WTC11 (cell line): ENCODE measurements around the gene CACNB4. TPM values are rescaled to one million over a fixed set of nuclear protein-coding genes. Genes with fewer than 3 reads are reported as not detected.

Source experiments
- ATAC-seq: fragments of 200-7000 bp; cut with Tn5 transposase; 2 replicates; pipeline ENCODE4 v1.10.0; 2021; ENCODE audit warnings: mild to moderate bottlenecking, moderate library complexity
- CTCF ChIA-PET: fragments of 300-600 bp; sonication (Branson Sonifier 250); formaldehyde crosslinking; loops from one replicate; lab custom pipeline; 2021; ENCODE audit warnings: antibody characterized with exemption; lab: Charles Lee
- POLR2A ChIA-PET: fragments of 350-600 bp; sonication (Branson Sonifier 250); formaldehyde crosslinking; loops from one replicate; lab custom pipeline; 2021; ENCODE audit warnings: antibody characterized with exemption; lab: Charles Lee
- DNase-seq: peaks from one replicate; pipeline ENCODE4 v3.0.0; 2021; ENCODE audit warnings: low spot score
- H3K27ac Mint-ChIP-seq: 2 replicates; pipeline ENCODE4 v1.8.0; 2021; ENCODE audit warnings: mixed read lengths
- H3K27me3 Mint-ChIP-seq: 2 replicates; pipeline ENCODE4 v1.8.0; 2021; ENCODE audit warnings: low read depth, mild to moderate bottlenecking, moderate library complexity, mixed read lengths
- H3K36me3 Mint-ChIP-seq: 2 replicates; pipeline ENCODE4 v1.8.0; 2021; ENCODE audit warnings: mixed read lengths
- H3K4me1 Mint-ChIP-seq: 2 replicates; pipeline ENCODE4 v1.8.0; 2022; ENCODE audit warnings: mixed read lengths
- H3K4me3 Mint-ChIP-seq: 2 replicates; pipeline ENCODE4 v1.8.0; 2021; ENCODE audit warnings: mild to moderate bottlenecking, moderate library complexity, mixed read lengths
- H3K9me3 Mint-ChIP-seq: 2 replicates; pipeline ENCODE4 v1.8.0; 2021; ENCODE audit warnings: mixed read lengths
- ATF1 ChIP-seq: sonication (generic); formaldehyde crosslinking; IDR thresholded peaks from 2 replicates; pipeline ENCODE4 v1.8.1; 2023; ENCODE audit warnings: mild to moderate bottlenecking, moderate library complexity, missing genetic modification reagents
- ATF3 ChIP-seq: sonication (generic); formaldehyde crosslinking; conservative IDR thresholded peaks from 2 replicates; pipeline ENCODE4 v1.8.1; 2022; ENCODE audit warnings: mild to moderate bottlenecking, missing genetic modification reagents
- CREB1 ChIP-seq: sonication (generic); formaldehyde crosslinking; IDR thresholded peaks from 2 replicates; pipeline ENCODE4 v1.8.0; 2023; ENCODE audit warnings: mild to moderate bottlenecking, missing genetic modification reagents
- FOXP1 ChIP-seq: sonication (generic); formaldehyde crosslinking; IDR thresholded peaks from 2 replicates; pipeline ENCODE4 v1.8.0; 2022; ENCODE audit warnings: missing genetic modification reagents, mild to moderate bottlenecking, moderate library complexity, borderline replicate concordance
- GABPB1 ChIP-seq: sonication (generic); formaldehyde crosslinking; IDR thresholded peaks from 2 replicates; pipeline ENCODE4 v1.8.1; 2023; ENCODE audit warnings: mild to moderate bottlenecking, missing genetic modification reagents
- MLX ChIP-seq: sonication (generic); formaldehyde crosslinking; IDR thresholded peaks from 2 replicates; pipeline ENCODE4 v1.8.1; 2023; ENCODE audit warnings: mild to moderate bottlenecking, missing genetic modification reagents, moderate library complexity
- OVOL2 ChIP-seq: fragments of 250-450 bp; sonication (Bioruptor Pico); IDR thresholded peaks from 2 replicates; pipeline ENCODE4 v1.9.0; 2021; ENCODE audit warnings: mild to moderate bottlenecking, borderline replicate concordance
- RORB ChIP-seq: fragments of 250-450 bp; sonication (Bioruptor Pico); IDR thresholded peaks from 2 replicates; pipeline ENCODE4 v1.9.0; 2021; ENCODE audit warnings: mild to moderate bottlenecking
- TEAD4 ChIP-seq: sonication (generic); formaldehyde crosslinking; IDR thresholded peaks from 2 replicates; pipeline ENCODE4 v1.8.0; 2022; ENCODE audit warnings: mild to moderate bottlenecking, missing genetic modification reagents
- TP53 ChIP-seq: sonication (generic); formaldehyde crosslinking; IDR thresholded peaks from 2 replicates; pipeline ENCODE4 v1.8.1; 2023; ENCODE audit warnings: mild to moderate bottlenecking, missing genetic modification reagents
- ZBTB21 ChIP-seq: sonication (generic); formaldehyde crosslinking; IDR thresholded peaks from 2 replicates; pipeline ENCODE4 v1.8.1; 2023; ENCODE audit warnings: mild to moderate bottlenecking, missing genetic modification reagents, borderline replicate concordance
- ZMAT4 ChIP-seq: fragments of 250-450 bp; sonication (Bioruptor Pico); IDR thresholded peaks from 2 replicates; pipeline ENCODE4 v1.9.0; 2021; ENCODE audit warnings: mild to moderate bottlenecking
- ZNF317 ChIP-seq: sonication (generic); formaldehyde crosslinking; IDR thresholded peaks from 2 replicates; pipeline ENCODE4 v1.8.1; 2023; ENCODE audit warnings: low read depth, mild to moderate bottlenecking, moderate library complexity, missing genetic modification reagents, borderline replicate concordance
- ZSCAN18 ChIP-seq: fragments of 250-450 bp; sonication (Bioruptor Pico); IDR thresholded peaks from 2 replicates; pipeline ENCODE4 v2.1.2; 2022; ENCODE audit warnings: mild to moderate bottlenecking, moderate library complexity
- total RNA-seq: library from RNA; stranded (reverse); gene quantifications from 3 replicates; pipeline ENCODE4 v1.2.3, GENCODE V29; 2021
- TF ChIP-seq, protein P1 (sequence below): sonication (generic); formaldehyde crosslinking; IDR thresholded peaks from 2 replicates; pipeline ENCODE4 v1.8.0; 2022; ENCODE audit warnings: mild to moderate bottlenecking, missing genetic modification reagents
- TF ChIP-seq, protein P2 (sequence below): fragments of 250-450 bp; sonication (Bioruptor Pico); IDR thresholded peaks from 2 replicates; pipeline ENCODE4 v1.9.0; 2021; ENCODE audit warnings: mild to moderate bottlenecking
- TF ChIP-seq, protein P3 (sequence below): sonication (generic); formaldehyde crosslinking; IDR thresholded peaks from 2 replicates; pipeline ENCODE4 v1.8.1; 2023; ENCODE audit warnings: mild to moderate bottlenecking, missing genetic modification reagents, borderline replicate concordance
- TF ChIP-seq, protein P4 (sequence below): sonication (generic); formaldehyde crosslinking; IDR thresholded peaks from 2 replicates; pipeline ENCODE4 v1.8.0; 2023; ENCODE audit warnings: missing genetic modification reagents
- TF ChIP-seq, protein P5 (sequence below): sonication (generic); formaldehyde crosslinking; IDR thresholded peaks from 2 replicates; pipeline ENCODE4 v1.8.1; 2023; ENCODE audit warnings: mild to moderate bottlenecking, moderate library complexity, missing genetic modification reagents

CACNB4 gene
- total RNA-seq, 1 experiment from 2014 or later, result 4.7 TPM

GRCh38 chr2:152016181-152017120 lies 82.4 kb downstream of the CACNB4 start:
- Mint-ChIP-seq H3K27me3 (no peaks in the 10 kb centered on the region), H3K27ac (no peak overlapping the region), H3K36me3 (no peaks in the 10 kb centered on the region), H3K9me3 (no peaks in the 10 kb centered on the region), H3K4me3 (no peak overlapping the region), H3K4me1 (no peaks in the 10 kb centered on the region)
- no peak for ATAC-seq
- DNase-seq, result no peak
- ChIA-PET CTCF (interaction anchor here (0.9 to 1.8 kb wide), 4 partner anchors 9 to 283 kb away, joined by 3 to 12 read pairs (median 4); no protein-coding TSS in a partner anchor), POLR2A (no interaction called here)
- TF ChIP-seq, protein P1, sequence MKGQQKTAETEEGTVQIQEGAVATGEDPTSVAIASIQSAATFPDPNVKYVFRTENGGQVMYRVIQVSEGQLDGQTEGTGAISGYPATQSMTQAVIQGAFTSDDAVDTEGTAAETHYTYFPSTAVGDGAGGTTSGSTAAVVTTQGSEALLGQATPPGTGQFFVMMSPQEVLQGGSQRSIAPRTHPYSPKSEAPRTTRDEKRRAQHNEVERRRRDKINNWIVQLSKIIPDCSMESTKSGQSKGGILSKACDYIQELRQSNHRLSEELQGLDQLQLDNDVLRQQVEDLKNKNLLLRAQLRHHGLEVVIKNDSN (CRISPR knock-in tag), result no peak
- TF ChIP-seq ZMAT4 (CRISPR knock-in tag) (no peak), ATF3 (CRISPR knock-in tag) (no peak), TP53 (CRISPR knock-in tag) (no peak), GABPB1 (CRISPR knock-in tag) (no peak)
- TF ChIP-seq, protein P2, sequence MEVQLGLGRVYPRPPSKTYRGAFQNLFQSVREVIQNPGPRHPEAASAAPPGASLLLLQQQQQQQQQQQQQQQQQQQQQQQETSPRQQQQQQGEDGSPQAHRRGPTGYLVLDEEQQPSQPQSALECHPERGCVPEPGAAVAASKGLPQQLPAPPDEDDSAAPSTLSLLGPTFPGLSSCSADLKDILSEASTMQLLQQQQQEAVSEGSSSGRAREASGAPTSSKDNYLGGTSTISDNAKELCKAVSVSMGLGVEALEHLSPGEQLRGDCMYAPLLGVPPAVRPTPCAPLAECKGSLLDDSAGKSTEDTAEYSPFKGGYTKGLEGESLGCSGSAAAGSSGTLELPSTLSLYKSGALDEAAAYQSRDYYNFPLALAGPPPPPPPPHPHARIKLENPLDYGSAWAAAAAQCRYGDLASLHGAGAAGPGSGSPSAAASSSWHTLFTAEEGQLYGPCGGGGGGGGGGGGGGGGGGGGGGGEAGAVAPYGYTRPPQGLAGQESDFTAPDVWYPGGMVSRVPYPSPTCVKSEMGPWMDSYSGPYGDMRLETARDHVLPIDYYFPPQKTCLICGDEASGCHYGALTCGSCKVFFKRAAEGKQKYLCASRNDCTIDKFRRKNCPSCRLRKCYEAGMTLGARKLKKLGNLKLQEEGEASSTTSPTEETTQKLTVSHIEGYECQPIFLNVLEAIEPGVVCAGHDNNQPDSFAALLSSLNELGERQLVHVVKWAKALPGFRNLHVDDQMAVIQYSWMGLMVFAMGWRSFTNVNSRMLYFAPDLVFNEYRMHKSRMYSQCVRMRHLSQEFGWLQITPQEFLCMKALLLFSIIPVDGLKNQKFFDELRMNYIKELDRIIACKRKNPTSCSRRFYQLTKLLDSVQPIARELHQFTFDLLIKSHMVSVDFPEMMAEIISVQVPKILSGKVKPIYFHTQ (CRISPR knock-in tag), result no peak
- TF ChIP-seq, protein P3, sequence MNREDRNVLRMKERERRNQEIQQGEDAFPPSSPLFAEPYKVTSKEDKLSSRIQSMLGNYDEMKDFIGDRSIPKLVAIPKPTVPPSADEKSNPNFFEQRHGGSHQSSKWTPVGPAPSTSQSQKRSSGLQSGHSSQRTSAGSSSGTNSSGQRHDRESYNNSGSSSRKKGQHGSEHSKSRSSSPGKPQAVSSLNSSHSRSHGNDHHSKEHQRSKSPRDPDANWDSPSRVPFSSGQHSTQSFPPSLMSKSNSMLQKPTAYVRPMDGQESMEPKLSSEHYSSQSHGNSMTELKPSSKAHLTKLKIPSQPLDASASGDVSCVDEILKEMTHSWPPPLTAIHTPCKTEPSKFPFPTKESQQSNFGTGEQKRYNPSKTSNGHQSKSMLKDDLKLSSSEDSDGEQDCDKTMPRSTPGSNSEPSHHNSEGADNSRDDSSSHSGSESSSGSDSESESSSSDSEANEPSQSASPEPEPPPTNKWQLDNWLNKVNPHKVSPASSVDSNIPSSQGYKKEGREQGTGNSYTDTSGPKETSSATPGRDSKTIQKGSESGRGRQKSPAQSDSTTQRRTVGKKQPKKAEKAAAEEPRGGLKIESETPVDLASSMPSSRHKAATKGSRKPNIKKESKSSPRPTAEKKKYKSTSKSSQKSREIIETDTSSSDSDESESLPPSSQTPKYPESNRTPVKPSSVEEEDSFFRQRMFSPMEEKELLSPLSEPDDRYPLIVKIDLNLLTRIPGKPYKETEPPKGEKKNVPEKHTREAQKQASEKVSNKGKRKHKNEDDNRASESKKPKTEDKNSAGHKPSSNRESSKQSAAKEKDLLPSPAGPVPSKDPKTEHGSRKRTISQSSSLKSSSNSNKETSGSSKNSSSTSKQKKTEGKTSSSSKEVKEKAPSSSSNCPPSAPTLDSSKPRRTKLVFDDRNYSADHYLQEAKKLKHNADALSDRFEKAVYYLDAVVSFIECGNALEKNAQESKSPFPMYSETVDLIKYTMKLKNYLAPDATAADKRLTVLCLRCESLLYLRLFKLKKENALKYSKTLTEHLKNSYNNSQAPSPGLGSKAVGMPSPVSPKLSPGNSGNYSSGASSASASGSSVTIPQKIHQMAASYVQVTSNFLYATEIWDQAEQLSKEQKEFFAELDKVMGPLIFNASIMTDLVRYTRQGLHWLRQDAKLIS (CRISPR knock-in tag), result no peak

GRCh38 chr2:152015552-152015951 lies 83.3 kb downstream of the CACNB4 start:
- H3K36me3 Mint-ChIP-seq, result no peaks in the 10 kb centered on the region
- DNase-seq, result no peak
- H3K27me3 Mint-ChIP-seq, result no peaks in the 10 kb centered on the region
- H3K27ac Mint-ChIP-seq, result no peak overlapping the region
- no peaks in the 10 kb centered on the region for H3K9me3 Mint-ChIP-seq
- POLR2A ChIA-PET, result no interaction called here
- no peak for ATAC-seq
- CTCF ChIA-PET, result interaction anchor here (0.8 kb wide), 1 partner anchor 68 kb away, joined by 3 read pairs; no protein-coding TSS in a partner anchor
- H3K4me1 Mint-ChIP-seq, result no peaks in the 10 kb centered on the region
- H3K4me3 Mint-ChIP-seq, result no peak overlapping the region
- TF ChIP-seq ZMAT4 (CRISPR knock-in tag), result no peak
- no peak for TF ChIP-seq FOXP1 (CRISPR knock-in tag)
- TF ChIP-seq, protein P4, sequence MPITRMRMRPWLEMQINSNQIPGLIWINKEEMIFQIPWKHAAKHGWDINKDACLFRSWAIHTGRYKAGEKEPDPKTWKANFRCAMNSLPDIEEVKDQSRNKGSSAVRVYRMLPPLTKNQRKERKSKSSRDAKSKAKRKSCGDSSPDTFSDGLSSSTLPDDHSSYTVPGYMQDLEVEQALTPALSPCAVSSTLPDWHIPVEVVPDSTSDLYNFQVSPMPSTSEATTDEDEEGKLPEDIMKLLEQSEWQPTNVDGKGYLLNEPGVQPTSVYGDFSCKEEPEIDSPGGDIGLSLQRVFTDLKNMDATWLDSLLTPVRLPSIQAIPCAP (CRISPR knock-in tag), result no peak
- TF ChIP-seq ZBTB21 (CRISPR knock-in tag), result no peak
- TF ChIP-seq RORB (CRISPR knock-in tag), result no peak
- TF ChIP-seq CREB1 (CRISPR knock-in tag), result no peak
- no peak for TF ChIP-seq ATF1 (CRISPR knock-in tag)
- TF ChIP-seq ZNF317, result no peak
- no peak for TF ChIP-seq TEAD4
- TF ChIP-seq, protein P5, sequence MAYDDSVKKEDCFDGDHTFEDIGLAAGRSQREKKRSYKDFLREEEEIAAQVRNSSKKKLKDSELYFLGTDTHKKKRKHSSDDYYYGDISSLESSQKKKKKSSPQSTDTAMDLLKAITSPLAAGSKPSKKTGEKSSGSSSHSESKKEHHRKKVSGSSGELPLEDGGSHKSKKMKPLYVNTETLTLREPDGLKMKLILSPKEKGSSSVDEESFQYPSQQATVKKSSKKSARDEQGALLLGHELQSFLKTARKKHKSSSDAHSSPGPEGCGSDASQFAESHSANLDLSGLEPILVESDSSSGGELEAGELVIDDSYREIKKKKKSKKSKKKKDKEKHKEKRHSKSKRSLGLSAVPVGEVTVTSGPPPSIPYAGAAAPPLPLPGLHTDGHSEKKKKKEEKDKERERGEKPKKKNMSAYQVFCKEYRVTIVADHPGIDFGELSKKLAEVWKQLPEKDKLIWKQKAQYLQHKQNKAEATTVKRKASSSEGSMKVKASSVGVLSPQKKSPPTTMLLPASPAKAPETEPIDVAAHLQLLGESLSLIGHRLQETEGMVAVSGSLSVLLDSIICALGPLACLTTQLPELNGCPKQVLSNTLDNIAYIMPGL, result no peak
- no peak for TF ChIP-seq OVOL2
- no peak for TF ChIP-seq ZSCAN18 (CRISPR knock-in tag)
- TF ChIP-seq MLX, result no peak
